NT2/D1 (cell line): ENCODE results near the gene OSR1.
A peak's percentile ranks its signal among the peaks of the same experiment; 100 is the strongest.

Experiments used
- DNase-seq: peaks from one replicate; pipeline ENCODE4 v3.0.0-alpha.2; 2011; ENCODE audit warnings: low read depth, low spot score
- H3K27me3 ChIP-seq: 2 replicates; pipeline ENCODE4 v1.6.0; 2011; ENCODE audit warnings: mild to moderate bottlenecking; ENCODE audit not compliant: insufficient read length, insufficient read depth
- H3K36me3 ChIP-seq: 2 replicates; pipeline ENCODE4 v1.6.1; 2011; ENCODE audit warnings: mild to moderate bottlenecking, low read length, mixed read lengths; ENCODE audit not compliant: insufficient read depth, insufficient read length
- H3K4me1 ChIP-seq: 2 replicates; pipeline ENCODE4 v1.5.1; 2011; ENCODE audit not compliant: insufficient read depth, insufficient read length
- H3K4me3 ChIP-seq: 2 replicates; pipeline ENCODE4 v1.5.1; 2011; ENCODE audit warnings: low read depth; ENCODE audit not compliant: insufficient read length
- H3K9ac ChIP-seq: 2 replicates; pipeline ENCODE4 v1.6.0; 2011; ENCODE audit warnings: low read depth; ENCODE audit not compliant: insufficient read length
- H3K9me3 ChIP-seq: 2 replicates; pipeline ENCODE4 v1.5.1; 2011; ENCODE audit warnings: mild to moderate bottlenecking, low read length; ENCODE audit not compliant: insufficient read depth
- SUZ12 ChIP-seq: IDR thresholded peaks from 2 replicates; pipeline ENCODE4 v1.6.1; 2011; ENCODE audit not compliant: insufficient read length, insufficient read depth; ENCODE audit errors: extremely low read depth
- YY1 ChIP-seq: IDR thresholded peaks from 2 replicates; pipeline ENCODE4 v1.6.1; 2011; ENCODE audit not compliant: insufficient read length, insufficient read depth
- ZNF274 ChIP-seq: IDR thresholded peaks from 2 replicates; pipeline ENCODE4 v1.6.1; 2011; ENCODE audit warnings: mild to moderate bottlenecking, low read depth, low read length

OSR1 gene

GRCh38 chr2:19352946-19353720 lies 5.3 kb downstream of the OSR1 start:
- Histone ChIP-seq H3K4me1 (peaks cover 11% of the 10 kb centered on the region), H3K9ac (no peak overlapping the region), H3K36me3 (no peaks in the 10 kb centered on the region), H3K9me3 (no peaks in the 10 kb centered on the region), H3K27me3 (peaks cover 99% of the 10 kb centered on the region), H3K4me3 (no peak overlapping the region)
- TF ChIP-seq ZNF274 (no peak), SUZ12 (no peak), YY1 (no peak)
- DNase-seq = no peak

GRCh38 chr2:19351899-19352697 lies 6.3 kb downstream of the OSR1 start:
- no peaks in the 10 kb centered on the region for H3K9me3 ChIP-seq
- DNase-seq = no peak
- no peak overlapping the region for H3K9ac ChIP-seq
- peaks cover 89% of the 10 kb centered on the region for H3K27me3 ChIP-seq
- H3K36me3 ChIP-seq = no peaks in the 10 kb centered on the region
- TF ChIP-seq SUZ12 (peak; percentile 75), ZNF274 (no peak)
- peaks cover 5% of the 10 kb centered on the region for H3K4me1 ChIP-seq
- H3K4me3 ChIP-seq = peak overlapping the region; percentile 2

- peaks cover 2% of the 10 kb centered on the region for H3K36me3 ChIP-seq
- TF ChIP-seq YY1 (no peak), ZNF274 (no peak), SUZ12 (no peak)
- H3K9ac ChIP-seq = no peak overlapping the region
- H3K4me3 ChIP-seq = no peak overlapping the region
- H3K27me3 ChIP-seq = peaks cover 83% of the 10 kb centered on the region
- H3K4me1 ChIP-seq = peaks cover 2% of the 10 kb centered on the region
- H3K9me3 ChIP-seq = no peaks in the 10 kb centered on the region
- DNase-seq = no peak
These were observed 6.9 kb downstream of the OSR1 start for GRCh38 chr2:19351499-19351898.

- peak overlapping the region; percentile 61 for H3K9ac ChIP-seq
- no peaks in the 10 kb centered on the region for H3K9me3 ChIP-seq
- peaks cover under 1% of the 10 kb centered on the region for H3K4me1 ChIP-seq
- no peak for DNase-seq
- peaks cover 3% of the 10 kb centered on the region for H3K36me3 ChIP-seq
- no peak for TF ChIP-seq ZNF274
- no peak for TF ChIP-seq YY1
- TF ChIP-seq SUZ12 = no peak
- peaks cover 76% of the 10 kb centered on the region for H3K27me3 ChIP-seq
- peak overlapping the region; percentile 28 for H3K4me3 ChIP-seq
These were observed 7.6 kb downstream of the OSR1 start for GRCh38 chr2:19350678-19351401.

- peaks cover 69% of the 10 kb centered on the region for H3K27me3 ChIP-seq
- H3K36me3 ChIP-seq = peaks cover 3% of the 10 kb centered on the region
- H3K9me3 ChIP-seq = no peaks in the 10 kb centered on the region
- peak overlapping the region; percentile 28 for H3K4me3 ChIP-seq
- H3K4me1 ChIP-seq = no peaks in the 10 kb centered on the region
- no peak for TF ChIP-seq ZNF274
- TF ChIP-seq SUZ12 = no peak
- no peak for TF ChIP-seq YY1
- peak; percentile 61 for DNase-seq
- H3K9ac ChIP-seq = peak overlapping the region; percentile 61
These were observed 8.3 kb downstream of the OSR1 start for GRCh38 chr2:19349911-19350677.

GRCh38 chr2:19348692-19349091 lies 9.7 kb downstream of the OSR1 start:
- Histone ChIP-seq H3K27me3 (peaks cover 55% of the 10 kb centered on the region), H3K4me1 (no peaks in the 10 kb centered on the region), H3K4me3 (no peak overlapping the region), H3K36me3 (peaks cover 3% of the 10 kb centered on the region), H3K9me3 (no peaks in the 10 kb centered on the region), H3K9ac (no peak overlapping the region)
- no peak for DNase-seq
- TF ChIP-seq ZNF274 = no peak
- no peak for TF ChIP-seq SUZ12
- TF ChIP-seq YY1 = no peak
